Osteoblast (primary cell): Measurements from ENCODE around the gene NIT2. TPM values are rescaled to one million over a fixed set of nuclear protein-coding genes. Genes with fewer than 3 reads are reported as not detected.

Experiments used
- DNase-seq: peaks from one replicate; pipeline ENCODE4 v3.0.0; 2011; ENCODE audit warnings: low spot score, mixed read lengths; ENCODE audit not compliant: insufficient read length; ENCODE audit errors: missing footprints
- H2AFZ ChIP-seq: 2 replicates; pipeline ENCODE4 v1.6.0; 2011; ENCODE audit warnings: mild to moderate bottlenecking, low read length
- H3K27ac ChIP-seq: 2 replicates; pipeline ENCODE4 v1.5.1; 2011; ENCODE audit warnings: mild to moderate bottlenecking, low read depth, low read length, moderate library complexity
- H3K27me3 ChIP-seq: 2 replicates; pipeline ENCODE4 v1.6.0; 2012; ENCODE audit warnings: mild to moderate bottlenecking, control low read depth, inconsistent platforms, low read length, moderate library complexity; ENCODE audit not compliant: insufficient read depth
- H3K36me3 ChIP-seq: 2 replicates; pipeline ENCODE4 v1.5.1; 2011; ENCODE audit warnings: mild to moderate bottlenecking, low read length, control low read depth, moderate library complexity; ENCODE audit not compliant: insufficient read depth
- H3K4me1 ChIP-seq: 2 replicates; pipeline ENCODE4 v1.5.1; 2011; ENCODE audit warnings: mild to moderate bottlenecking, low read length, control low read depth, moderate library complexity; ENCODE audit not compliant: insufficient read depth
- H3K4me2 ChIP-seq: 2 replicates; pipeline ENCODE4 v1.6.0; 2011; ENCODE audit warnings: mild to moderate bottlenecking, low read length; ENCODE audit not compliant: insufficient read depth
- H3K4me3 ChIP-seq: fragments of 200-600 bp; sonication (generic); 3 replicates; pipeline ENCODE4 v1.5.1; 2012; ENCODE audit warnings: mild to moderate bottlenecking, low read length, inconsistent platforms; ENCODE audit not compliant: insufficient read depth
- H3K79me2 ChIP-seq: 2 replicates; pipeline ENCODE4 v1.6.0; 2012; ENCODE audit warnings: mild to moderate bottlenecking, low read length, control low read depth, inconsistent platforms; ENCODE audit not compliant: insufficient read depth
- H3K9me3 ChIP-seq: 2 replicates; pipeline ENCODE4 v1.5.1; 2011; ENCODE audit warnings: low read depth, low read length, control low read depth
- H4K20me1 ChIP-seq: 2 replicates; pipeline ENCODE4 v1.6.0; 2012; ENCODE audit warnings: mild to moderate bottlenecking, low read length, control low read depth; ENCODE audit not compliant: insufficient read depth
- CTCF ChIP-seq: IDR thresholded peaks from 2 replicates; pipeline ENCODE4 v1.5.1; 2011; ENCODE audit warnings: mild to moderate bottlenecking, low read depth, low read length, moderate library complexity; ENCODE audit errors: extremely low read depth
- total RNA-seq: library from RNA; depleted of rRNA; stranded (reverse); fragments of >200 nt; gene quantifications from 2 replicates; pipeline ENCODE4 v1.2.3, GENCODE V29; 2012

The NIT2 gene
- total RNA-seq, 1 donor = 18.1 TPM

GRCh38 chr3:100403362-100404249 lies 69.0 kb downstream of the NIT2 start:
- H4K20me1 ChIP-seq = peaks cover 19% of the 10 kb centered on the region
- H3K4me2 ChIP-seq = peak overlapping the region; percentile 100
- peak overlapping the region; percentile 71 for H2AFZ ChIP-seq
- TF ChIP-seq CTCF = peak; percentile 8
- H3K4me3 ChIP-seq = peak overlapping the region; percentile 90
- peaks cover 1% of the 10 kb centered on the region for H3K9me3 ChIP-seq
- no peaks in the 10 kb centered on the region for H3K27me3 ChIP-seq
- H3K79me2 ChIP-seq = peaks cover 66% of the 10 kb centered on the region
- H3K4me1 ChIP-seq = peaks cover 26% of the 10 kb centered on the region
- no peaks in the 10 kb centered on the region for H3K36me3 ChIP-seq
- no peak for DNase-seq
- H3K27ac ChIP-seq = no peak overlapping the region

- H4K20me1 ChIP-seq = peaks cover 15% of the 10 kb centered on the region
- no peaks in the 10 kb centered on the region for H3K27me3 ChIP-seq
- no peak for DNase-seq
- peaks cover 61% of the 10 kb centered on the region for H3K79me2 ChIP-seq
- H3K4me1 ChIP-seq = peaks cover 22% of the 10 kb centered on the region
- peaks cover 1% of the 10 kb centered on the region for H3K9me3 ChIP-seq
- H3K4me3 ChIP-seq = peak overlapping the region; percentile 90
- no peak overlapping the region for H3K27ac ChIP-seq
- peak overlapping the region; percentile 100 for H3K4me2 ChIP-seq
- no peaks in the 10 kb centered on the region for H3K36me3 ChIP-seq
- TF ChIP-seq CTCF = no peak
- H2AFZ ChIP-seq = no peak overlapping the region
Measured at GRCh38 chr3:100404250-100404548, 69.6 kb downstream of the NIT2 start.

- Histone ChIP-seq H3K79me2 (peaks cover 35% of the 10 kb centered on the region), H3K9me3 (peaks cover 1% of the 10 kb centered on the region), H3K4me1 (peaks cover 10% of the 10 kb centered on the region), H3K27ac (no peak overlapping the region), H3K4me3 (no peak overlapping the region), H3K4me2 (no peak overlapping the region), H3K36me3 (no peaks in the 10 kb centered on the region), H3K27me3 (no peaks in the 10 kb centered on the region), H2AFZ (no peak overlapping the region), H4K20me1 (peaks cover 4% of the 10 kb centered on the region)
- TF ChIP-seq CTCF = no peak
- no peak for DNase-seq
Measured at GRCh38 chr3:100407164-100407563, 72.6 kb downstream of the NIT2 start.

GRCh38 chr3:100407977-100408532 lies 73.5 kb downstream of the NIT2 start:
- TF ChIP-seq CTCF = no peak
- H3K79me2 ChIP-seq = peaks cover 28% of the 10 kb centered on the region
- H2AFZ ChIP-seq = no peak overlapping the region
- H3K9me3 ChIP-seq = peaks cover 1% of the 10 kb centered on the region
- H3K4me2 ChIP-seq = no peak overlapping the region
- peaks cover 6% of the 10 kb centered on the region for H3K4me1 ChIP-seq
- H3K36me3 ChIP-seq = no peaks in the 10 kb centered on the region
- H3K27ac ChIP-seq = no peak overlapping the region
- no peaks in the 10 kb centered on the region for H3K27me3 ChIP-seq
- H3K4me3 ChIP-seq = no peak overlapping the region
- H4K20me1 ChIP-seq = peaks cover 4% of the 10 kb centered on the region
- no peak for DNase-seq
